Gastroesophageal sphincter (tissue), 3 donors: ENCODE results near the gene CAPRIN2.

Source experiments
- CTCF ChIP-seq, 4 experiments: fragments of 200-600 bp in 2 of 4; fragments of 450-650 bp in 2 of 4; sonication (generic) in 1 of 4; IDR thresholded peaks; one replicate each; pipeline ENCODE4 v1.5.1; 2017 to 2019; ENCODE audit warnings: antibody characterized with exemption in 4 of 4, mild to moderate bottlenecking in 2 of 4, moderate library complexity in 2 of 4
- EP300 ChIP-seq: sonication (generic); formaldehyde crosslinking; IDR thresholded peaks from one replicate; pipeline ENCODE4 v1.6.1; 2017; ENCODE audit warnings: antibody characterized with exemption, mild to moderate bottlenecking
- POLR2A ChIP-seq, 2 donors: fragments of 450-650 bp; IDR thresholded peaks; one replicate each; pipeline ENCODE4 v1.6.1; 2017; ENCODE audit warnings: antibody characterized with exemption in 2 of 2, mild to moderate bottlenecking in 2 of 2, moderate library complexity in 1 of 2
- POLR2AphosphoS5 ChIP-seq: sonication (generic); formaldehyde crosslinking; IDR thresholded peaks from one replicate; pipeline ENCODE4 v1.6.1; 2017; ENCODE audit warnings: antibody characterized with exemption

DNA sequence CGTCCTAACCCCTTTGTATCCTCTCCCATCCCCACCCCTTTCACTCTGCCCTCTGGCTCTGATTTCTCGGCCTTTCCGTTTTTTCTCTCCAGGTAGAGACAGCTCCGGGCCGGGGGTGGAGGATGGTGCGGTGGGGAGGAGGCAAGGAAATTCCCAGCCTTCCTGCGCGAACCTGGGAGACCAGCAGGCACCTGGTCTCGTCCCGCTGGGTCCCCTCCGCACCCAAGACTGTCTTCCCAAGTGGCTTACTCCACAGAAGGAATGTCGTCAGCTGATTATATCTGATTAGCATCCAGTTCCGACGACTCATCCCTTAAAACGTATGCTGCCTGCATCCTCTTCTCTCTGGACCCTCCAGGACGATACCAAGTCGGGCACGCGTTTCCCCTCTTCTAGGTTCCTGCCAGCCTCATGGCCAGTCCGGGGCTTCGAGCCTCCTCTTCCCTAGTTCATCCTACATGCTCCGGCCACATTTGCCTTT lies 42.2 kb upstream of the CAPRIN2 start:
- no peak for TF ChIP-seq CTCF (IDR thresholded peaks at IDR 0.05)
- TF ChIP-seq POLR2A (IDR thresholded peaks at IDR 0.05), result no peak
- no peak for TF ChIP-seq EP300
- no peak for TF ChIP-seq POLR2AphosphoS5
